Suppressor macrophage (primary cell): ENCODE results near the gene CFAP299.
"Not testable (repeated sequence)": the region's sequence is repeated elsewhere in the genome, so short reads cannot be mapped to it uniquely, and the experiment has no call there.

Source experiments
- DNase-seq, 4 experiments: peaks; one replicate each; pipeline ENCODE4 v3.0.0-alpha.2; 2020 to 2022

The CFAP299 gene

GRCh38 chr4:80333121-80333520 lies 2.4 kb upstream of the CFAP299 start:
- DNase-seq, result no peak

- no peak for DNase-seq
Measured at GRCh38 chr4:80334568-80334967, 962 bp upstream of the CFAP299 start.

GRCh38 chr4:80335226-80335553 lies 340 bp upstream of the CFAP299 start:
- no peak for DNase-seq

- peak in 1 of 4 experiments; percentile 4 for DNase-seq
Measured at GRCh38 chr4:80336582-80336981, 1.1 kb downstream of the CFAP299 start.

- no peak for DNase-seq
Measured at GRCh38 chr4:80340036-80340435, 4.5 kb downstream of the CFAP299 start.

GRCh38 chr4:80342684-80343083 lies 7.2 kb downstream of the CFAP299 start:
- DNase-seq, result not testable (repeated sequence)

GRCh38 chr4:80343887-80344286 lies 8.4 kb downstream of the CFAP299 start:
- no peak for DNase-seq

GRCh38 chr4:80360084-80360483 lies 24.6 kb downstream of the CFAP299 start:
- no peak for DNase-seq

- DNase-seq, result no peak
Measured at GRCh38 chr4:80360900-80361299, 25.4 kb downstream of the CFAP299 start.

- peak in 2 of 4 experiments; percentile 38 to 49 for DNase-seq
Measured at GRCh38 chr4:80361329-80361900, 25.9 kb downstream of the CFAP299 start.

GRCh38 chr4:80362578-80363181 lies 27.1 kb downstream of the CFAP299 start:
- DNase-seq, result peak; percentile 31 to 57 (median 46)

GRCh38 chr4:80365928-80366327 lies 30.4 kb downstream of the CFAP299 start:
- peak; percentile 38 to 50 (median 42) for DNase-seq

- no peak for DNase-seq
Measured at GRCh38 chr4:80367737-80368136, 32.2 kb downstream of the CFAP299 start.

GRCh38 chr4:80370635-80371034 lies 35.1 kb downstream of the CFAP299 start:
- DNase-seq, result no peak

- no peak for DNase-seq
Measured at GRCh38 chr4:80371046-80371445, 35.5 kb downstream of the CFAP299 start.

GRCh38 chr4:80374180-80374579 lies 38.6 kb downstream of the CFAP299 start:
- no peak for DNase-seq

- DNase-seq, result no peak
Measured at GRCh38 chr4:80382090-80382832, 46.7 kb downstream of the CFAP299 start.

GRCh38 chr4:80385397-80386280 lies 50.1 kb downstream of the CFAP299 start:
- DNase-seq, result no peak

GRCh38 chr4:80386281-80386886 lies 50.9 kb downstream of the CFAP299 start:
- DNase-seq, result no peak

GRCh38 chr4:80387390-80388283 lies 52.1 kb downstream of the CFAP299 start:
- DNase-seq, result no peak

GRCh38 chr4:80388284-80388607 lies 52.7 kb downstream of the CFAP299 start:
- DNase-seq, result no peak

- no peak for DNase-seq
Measured at GRCh38 chr4:80390178-80390577, 54.6 kb downstream of the CFAP299 start.
